Right lobe of liver (tissue), 4 donors: ENCODE results near the gene CENPF.

Experiments used
- POLR2A ChIP-seq: fragments of 450-650 bp; IDR thresholded peaks from one replicate; pipeline ENCODE4 v1.6.1; 2017; ENCODE audit warnings: antibody characterized with exemption, mild to moderate bottlenecking
- TF ChIP-seq, protein P1 (sequence below), 4 donors: fragments of 200-600 bp in 3 of 4; fragments of 450-650 bp in 1 of 4; IDR thresholded peaks; one replicate each; pipeline versions ENCODE4 v1.5.1 to v1.8.0; 2016 to 2022; ENCODE audit warnings: antibody characterized with exemption in 4 of 4, mild to moderate bottlenecking in 2 of 4
- donor health status: DM: no; HTN: no; CAD: no.
- donor health status: DM: no; HTN: no; CAD: no.
- donor health status: DM: no; HTN: yes; CAD: no.

- no peak for TF ChIP-seq POLR2A
- TF ChIP-seq, protein P1, sequence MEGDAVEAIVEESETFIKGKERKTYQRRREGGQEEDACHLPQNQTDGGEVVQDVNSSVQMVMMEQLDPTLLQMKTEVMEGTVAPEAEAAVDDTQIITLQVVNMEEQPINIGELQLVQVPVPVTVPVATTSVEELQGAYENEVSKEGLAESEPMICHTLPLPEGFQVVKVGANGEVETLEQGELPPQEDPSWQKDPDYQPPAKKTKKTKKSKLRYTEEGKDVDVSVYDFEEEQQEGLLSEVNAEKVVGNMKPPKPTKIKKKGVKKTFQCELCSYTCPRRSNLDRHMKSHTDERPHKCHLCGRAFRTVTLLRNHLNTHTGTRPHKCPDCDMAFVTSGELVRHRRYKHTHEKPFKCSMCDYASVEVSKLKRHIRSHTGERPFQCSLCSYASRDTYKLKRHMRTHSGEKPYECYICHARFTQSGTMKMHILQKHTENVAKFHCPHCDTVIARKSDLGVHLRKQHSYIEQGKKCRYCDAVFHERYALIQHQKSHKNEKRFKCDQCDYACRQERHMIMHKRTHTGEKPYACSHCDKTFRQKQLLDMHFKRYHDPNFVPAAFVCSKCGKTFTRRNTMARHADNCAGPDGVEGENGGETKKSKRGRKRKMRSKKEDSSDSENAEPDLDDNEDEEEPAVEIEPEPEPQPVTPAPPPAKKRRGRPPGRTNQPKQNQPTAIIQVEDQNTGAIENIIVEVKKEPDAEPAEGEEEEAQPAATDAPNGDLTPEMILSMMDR (IDR thresholded peaks at IDR 0.05): no peak
Observed at GRCh38 chr1:214662223-214662785, 59.3 kb downstream of the CENPF start.
